Upper lobe of left lung (tissue), 6 donors: ENCODE data around the gene FOSL2. TPM values are rescaled to one million over a fixed set of nuclear protein-coding genes. Genes with fewer than 3 reads are reported as not detected.

Source experiments
- ATAC-seq, 2 donors: fragments of 200-7000 bp; cut with Tn5 transposase; one replicate each; pipeline ENCODE4 v1.9.1; 2022; ENCODE audit warnings: mild to moderate bottlenecking in 2 of 2, moderate library complexity in 2 of 2; ENCODE audit not compliant: low FRiP score in 2 of 2
- DNase-seq, 2 donors: peaks; one replicate each; pipeline ENCODE4 v3.0.0-alpha.2; 2019 to 2020
- H3K27ac ChIP-seq, 4 donors: fragments of 200-600 bp; sonication (generic); one replicate each; pipeline ENCODE4 v1.5.1; 2016 to 2019
- H3K27me3 ChIP-seq, 4 donors: fragments of 200-600 bp; sonication (generic); one replicate each; pipeline ENCODE4 v1.5.1; 2017 to 2019
- H3K36me3 ChIP-seq, 4 donors: fragments of 200-600 bp; sonication (generic); one replicate each; pipeline ENCODE4 v1.5.1; 2016 to 2019
- H3K4me1 ChIP-seq, 4 donors: fragments of 200-600 bp; sonication (generic); one replicate each; pipeline ENCODE4 v1.5.1; 2018 to 2019
- H3K4me3 ChIP-seq, 4 donors: fragments of 200-600 bp; sonication (generic); one replicate each; pipeline ENCODE4 v1.5.1; 2017 to 2019; ENCODE audit warnings: mild to moderate bottlenecking in 2 of 4, moderate library complexity in 1 of 4
- H3K9me3 ChIP-seq, 4 donors: fragments of 200-600 bp; sonication (generic); one replicate each; pipeline ENCODE4 v1.5.1; 2018 to 2019
- EP300 ChIP-seq, 4 donors: sonication (generic); formaldehyde crosslinking; IDR thresholded peaks; one replicate each; pipeline ENCODE4 v1.5.1; 2017; ENCODE audit warnings: antibody characterized with exemption in 4 of 4, control low read depth in 2 of 4
- POLR2A ChIP-seq, 4 donors: fragments of 450-650 bp; IDR thresholded peaks; one replicate each; pipeline ENCODE4 v1.5.1; 2016 to 2017; ENCODE audit warnings: antibody characterized with exemption in 4 of 4, mild to moderate bottlenecking in 2 of 4
- POLR2AphosphoS5 ChIP-seq, 2 donors: sonication (generic); formaldehyde crosslinking; IDR thresholded peaks; one replicate each; pipeline ENCODE4 v1.5.1; 2017; ENCODE audit warnings: antibody characterized with exemption in 2 of 2
- WGBS, 2 donors: methylation state at CpG; one replicate each; pipeline ENCODE4 v1.1.5; 2017 to 2018; 5-methylcytosine and 5-hydroxymethylcytosine counted together
- total RNA-seq, 6 donors: library from RNA; depleted of rRNA in 4 of 6; stranded (reverse); fragments of >200 nt in 4 of 6; gene quantifications; one replicate each; pipeline versions ENCODE4 v1.1.0 to v1.2.1, GENCODE V29; 2016 to 2021
- TF ChIP-seq, protein P1 (sequence below), 6 experiments: fragments of 450-650 bp in 4 of 6; fragments of 200-600 bp in 2 of 6; sonication (generic) in 2 of 6; IDR thresholded peaks; one replicate each; pipeline ENCODE4 v1.5.1; 2016 to 2019; ENCODE audit warnings: antibody characterized with exemption in 6 of 6
- donor health status: DM: no; HTN: no; CAD: no; lungs with moderate emphysema.
- donor health status: DM: no; HTN: yes; CAD: no; lungs with severe emphysema.

The FOSL2 gene
- total RNA-seq, 6 donors from 2014 or later = 71.0 to 137 (median 91.0) TPM

- no peak for TF ChIP-seq POLR2A (IDR thresholded peaks at IDR 0.05)
- TF ChIP-seq, protein P1, sequence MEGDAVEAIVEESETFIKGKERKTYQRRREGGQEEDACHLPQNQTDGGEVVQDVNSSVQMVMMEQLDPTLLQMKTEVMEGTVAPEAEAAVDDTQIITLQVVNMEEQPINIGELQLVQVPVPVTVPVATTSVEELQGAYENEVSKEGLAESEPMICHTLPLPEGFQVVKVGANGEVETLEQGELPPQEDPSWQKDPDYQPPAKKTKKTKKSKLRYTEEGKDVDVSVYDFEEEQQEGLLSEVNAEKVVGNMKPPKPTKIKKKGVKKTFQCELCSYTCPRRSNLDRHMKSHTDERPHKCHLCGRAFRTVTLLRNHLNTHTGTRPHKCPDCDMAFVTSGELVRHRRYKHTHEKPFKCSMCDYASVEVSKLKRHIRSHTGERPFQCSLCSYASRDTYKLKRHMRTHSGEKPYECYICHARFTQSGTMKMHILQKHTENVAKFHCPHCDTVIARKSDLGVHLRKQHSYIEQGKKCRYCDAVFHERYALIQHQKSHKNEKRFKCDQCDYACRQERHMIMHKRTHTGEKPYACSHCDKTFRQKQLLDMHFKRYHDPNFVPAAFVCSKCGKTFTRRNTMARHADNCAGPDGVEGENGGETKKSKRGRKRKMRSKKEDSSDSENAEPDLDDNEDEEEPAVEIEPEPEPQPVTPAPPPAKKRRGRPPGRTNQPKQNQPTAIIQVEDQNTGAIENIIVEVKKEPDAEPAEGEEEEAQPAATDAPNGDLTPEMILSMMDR (IDR thresholded peaks at IDR 0.05) = no peak
- TF ChIP-seq EP300 (IDR thresholded peaks at IDR 0.05) = no peak
- TF ChIP-seq POLR2AphosphoS5 (IDR thresholded peaks at IDR 0.05) = no peak
- WGBS, 2 donors = 76 to 83% methylated on average over 6 to 7 of the region's 7 CpGs
- DNase-seq (no peak), ATAC-seq (no peak)
- Histone ChIP-seq H3K27ac (peak overlapping the region in 2 of 4 donors; percentile 9 to 14), H3K27me3 (no peaks in the 10 kb centered on the region), H3K36me3 (peaks cover 50 to 98% (median 69%) of the 10 kb centered on the region in 4 donors), H3K4me3 (no peak overlapping the region), H3K4me1 (peaks cover 5 to 17% (median 12%) of the 10 kb centered on the region in 4 donors), H3K9me3 (no peaks in the 10 kb centered on the region)
Measured at GRCh38 chr2:28413899-28414295, 21.2 kb downstream of the FOSL2 start.

- ATAC-seq (no peak), DNase-seq (no peak)
- no peak for TF ChIP-seq EP300 (IDR thresholded peaks at IDR 0.05)
- TF ChIP-seq POLR2A (IDR thresholded peaks at IDR 0.05) = no peak
- TF ChIP-seq, protein P1 (IDR thresholded peaks at IDR 0.05) = no peak
- TF ChIP-seq POLR2AphosphoS5 (IDR thresholded peaks at IDR 0.05) = no peak
- peaks cover 44 to 92% (median 62%) of the 10 kb centered on the region in 4 donors for H3K36me3 ChIP-seq
- no peaks in the 10 kb centered on the region for H3K27me3 ChIP-seq
- H3K27ac ChIP-seq = no peak overlapping the region
- no peaks in the 10 kb centered on the region for H3K9me3 ChIP-seq
- 49 to 58% methylated on average over 5 of the region's 5 CpGs for WGBS, 2 donors
- no peak overlapping the region for H3K4me3 ChIP-seq
- H3K4me1 ChIP-seq = peaks cover 3 to 16% (median 10%) of the 10 kb centered on the region in 4 donors
Measured at GRCh38 chr2:28414583-28414982, 21.9 kb downstream of the FOSL2 start.

DNA sequence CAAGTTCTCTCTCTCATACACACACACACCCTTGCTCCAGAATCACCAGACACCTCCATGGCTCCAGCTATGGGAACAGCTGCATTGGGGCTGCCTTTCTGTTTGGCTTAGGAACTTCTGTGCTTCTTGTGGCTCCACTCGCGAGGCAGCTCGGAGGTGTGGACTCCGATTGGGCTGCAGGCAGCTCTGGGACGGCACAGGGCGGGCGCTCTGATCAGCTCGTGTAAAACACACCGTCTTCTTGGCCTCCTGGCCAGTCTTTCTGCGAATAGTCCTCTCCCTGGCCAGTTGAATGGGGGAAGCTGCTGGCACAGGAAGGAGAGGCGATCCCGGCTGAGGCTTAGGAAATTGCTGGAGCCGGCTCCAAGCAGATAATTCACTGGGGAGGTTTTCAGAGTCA, 22.4 kb downstream of the FOSL2 start:
- no peak for ATAC-seq
- DNase-seq = no peak
- WGBS, 2 donors = 87% methylated on average over 13 of the region's 13 CpGs
- Histone ChIP-seq H3K27ac (no peak overlapping the region), H3K36me3 (peaks cover 41 to 87% (median 58%) of the 10 kb centered on the region in 4 donors), H3K9me3 (no peaks in the 10 kb centered on the region), H3K27me3 (no peaks in the 10 kb centered on the region), H3K4me3 (no peak overlapping the region), H3K4me1 (peaks cover under 1 to 16% (median 10%) of the 10 kb centered on the region in 4 donors)
- TF ChIP-seq, protein P1 (IDR thresholded peaks at IDR 0.05) = no peak
- TF ChIP-seq POLR2AphosphoS5 (IDR thresholded peaks at IDR 0.05) (peak; percentile 15 to 24), EP300 (IDR thresholded peaks at IDR 0.05) (no peak), POLR2A (IDR thresholded peaks at IDR 0.05) (no peak)

DNA sequence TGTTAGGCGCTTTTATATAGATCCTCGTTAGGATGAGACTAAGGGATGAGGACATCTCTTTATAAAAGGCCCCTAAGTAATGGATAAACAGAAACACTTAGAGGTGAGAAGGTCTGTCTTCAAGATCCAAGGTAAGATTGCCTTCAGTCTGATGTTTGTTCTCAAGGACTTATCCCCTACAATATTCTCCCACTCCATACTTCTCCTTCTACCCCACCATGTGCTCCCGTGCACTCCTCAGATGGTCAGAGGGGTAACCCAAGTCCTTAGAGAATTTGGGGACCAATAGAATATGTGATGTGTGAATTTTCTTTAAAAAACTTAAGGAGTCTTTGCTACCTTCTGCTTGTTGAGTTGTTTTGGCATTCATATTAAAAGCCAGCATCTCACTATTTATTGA, 23.1 kb downstream of the FOSL2 start:
- no peak for DNase-seq

More for the DNA sequence above, 23.1 kb downstream of the FOSL2 start:
- WGBS, 2 donors = 86 to 93% methylated on average over 3 of the region's 3 CpGs
- Histone ChIP-seq H3K4me3 (no peak overlapping the region), H3K27ac (no peak overlapping the region), H3K9me3 (no peaks in the 10 kb centered on the region), H3K27me3 (no peaks in the 10 kb centered on the region), H3K4me1 (peaks cover 0 to 16% (median 10%) of the 10 kb centered on the region in 4 donors), H3K36me3 (peaks cover 35 to 80% (median 51%) of the 10 kb centered on the region in 4 donors)
- no peak for ATAC-seq
- TF ChIP-seq POLR2A (IDR thresholded peaks at IDR 0.05) (no peak), EP300 (IDR thresholded peaks at IDR 0.05) (no peak), POLR2AphosphoS5 (IDR thresholded peaks at IDR 0.05) (no peak)
- TF ChIP-seq, protein P1 (IDR thresholded peaks at IDR 0.05) = no peak
